Umbilical cord (tissue), 2 donors: Measurements from ENCODE around the gene NUMB. TPM values are rescaled to one million over a fixed set of nuclear protein-coding genes. Genes with fewer than 3 reads are reported as not detected.

Source experiments
- DNase-seq: peaks from one replicate; pipeline ENCODE4 v3.0.0-alpha.2; 2015; ENCODE audit warnings: low spot score
- total RNA-seq: library from RNA; depleted of rRNA; stranded (reverse); fragments of >200 nt; gene quantifications from one replicate; pipeline ENCODE4 v1.2.3, GENCODE V29; 2014; ENCODE audit warnings: low replicate concordance; ENCODE audit not compliant: insufficient read depth

The NUMB gene
- total RNA-seq, 1 donor from 2014 or later = 24.6 TPM

- peak; percentile 26 for DNase-seq
Measured at GRCh38 chr14:73465823-73466532, 7.6 kb upstream of the NUMB start.

- peak; percentile 35 for DNase-seq
Measured at GRCh38 chr14:73463411-73463810, 5.1 kb upstream of the NUMB start.

- DNase-seq = no peak
Measured at GRCh38 chr14:73462815-73463214, 4.5 kb upstream of the NUMB start.

- DNase-seq = peak; percentile 61
Measured at GRCh38 chr14:73462048-73462715, 3.8 kb upstream of the NUMB start.

- no peak for DNase-seq
Measured at GRCh38 chr14:73461478-73462047, 3.2 kb upstream of the NUMB start.

GRCh38 chr14:73460691-73461127, 2.4 kb upstream of the NUMB start:
- DNase-seq = peak; percentile 29

- DNase-seq = no peak
Measured at GRCh38 chr14:73459959-73460358, 1.6 kb upstream of the NUMB start.

GRCh38 chr14:73457924-73458182, 493 bp downstream of the NUMB start:
- no peak for DNase-seq

- peak; percentile 46 for DNase-seq
Measured at GRCh38 chr14:73457041-73457923, 1.1 kb downstream of the NUMB start.

GRCh38 chr14:73455294-73455693, 3.1 kb downstream of the NUMB start:
- DNase-seq = no peak

- DNase-seq = peak; percentile 74
Measured at GRCh38 chr14:73452341-73453186, 5.8 kb downstream of the NUMB start.

- no peak for DNase-seq
Measured at GRCh38 chr14:73443758-73444157, 14.6 kb downstream of the NUMB start.

- no peak for DNase-seq
Measured at GRCh38 chr14:73441286-73441685, 17.1 kb downstream of the NUMB start.

- no peak for DNase-seq
Measured at GRCh38 chr14:73438993-73439392, 19.4 kb downstream of the NUMB start.

- no peak for DNase-seq
Measured at GRCh38 chr14:73437206-73437605, 21.1 kb downstream of the NUMB start.

- no peak for DNase-seq
Measured at GRCh38 chr14:73432124-73432523, 26.2 kb downstream of the NUMB start.

GRCh38 chr14:73428353-73428824, 30.0 kb downstream of the NUMB start:
- peak; percentile 21 for DNase-seq

GRCh38 chr14:73427516-73428264, 30.7 kb downstream of the NUMB start:
- DNase-seq = no peak

- peak; percentile 11 for DNase-seq
Measured at GRCh38 chr14:73426877-73427276, 31.5 kb downstream of the NUMB start.

GRCh38 chr14:73424453-73424852, 33.9 kb downstream of the NUMB start:
- DNase-seq = no peak
